Measurements from ENCODE around the gene CTNS.

- TF ChIP-seq CTCF (IDR thresholded peaks at IDR 0.05 in 4 of 5, conservative IDR thresholded peaks at IDR 0.05 in 1 of 5) (no peak), POLR2A (IDR thresholded peaks at IDR 0.05) (no peak)
These were observed 5.3 kb downstream of the CTNS start for GRCh38 chr17:3641717-3642486.
